Measurements from ENCODE around the gene SYT14.
"Not testable (repeated sequence)": the region's sequence is repeated elsewhere in the genome, so short reads cannot be mapped to it uniquely, and the experiment has no call there.

SYT14 gene

DNA sequence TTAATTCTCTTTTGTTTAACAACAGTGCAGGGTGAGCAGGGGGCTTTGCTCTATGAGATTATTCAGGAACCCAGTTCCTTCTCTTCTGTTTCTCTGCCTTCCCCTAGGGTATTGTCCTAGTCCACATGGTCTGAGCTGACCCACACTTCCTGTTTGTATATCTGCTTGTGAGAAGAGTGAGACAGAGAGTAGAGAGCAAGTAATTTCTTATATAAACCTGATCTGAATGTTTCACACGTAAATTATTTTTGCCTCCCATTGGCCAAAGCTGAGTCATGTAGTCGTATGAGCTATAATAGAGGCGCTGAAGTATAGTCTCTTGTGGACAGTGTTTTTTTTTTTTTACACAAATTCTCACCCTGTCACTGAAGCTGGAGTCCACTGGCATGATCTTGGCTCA lies 160.3 kb downstream of the SYT14 start:
- no peaks in the 10 kb centered on the region for H3K27me3 ChIP-seq (replicated peaks; ENCODE audit: insufficient read depth, low read length)
- TF ChIP-seq EZH2phosphoT487 (IDR thresholded peaks at IDR 0.05; ENCODE audit: low read length) (no peak), EZH2 (optimal IDR thresholded peaks at IDR 0.05; ENCODE audit: low read depth, low read length) (no peak)
- TF ChIP-seq, protein P1, sequence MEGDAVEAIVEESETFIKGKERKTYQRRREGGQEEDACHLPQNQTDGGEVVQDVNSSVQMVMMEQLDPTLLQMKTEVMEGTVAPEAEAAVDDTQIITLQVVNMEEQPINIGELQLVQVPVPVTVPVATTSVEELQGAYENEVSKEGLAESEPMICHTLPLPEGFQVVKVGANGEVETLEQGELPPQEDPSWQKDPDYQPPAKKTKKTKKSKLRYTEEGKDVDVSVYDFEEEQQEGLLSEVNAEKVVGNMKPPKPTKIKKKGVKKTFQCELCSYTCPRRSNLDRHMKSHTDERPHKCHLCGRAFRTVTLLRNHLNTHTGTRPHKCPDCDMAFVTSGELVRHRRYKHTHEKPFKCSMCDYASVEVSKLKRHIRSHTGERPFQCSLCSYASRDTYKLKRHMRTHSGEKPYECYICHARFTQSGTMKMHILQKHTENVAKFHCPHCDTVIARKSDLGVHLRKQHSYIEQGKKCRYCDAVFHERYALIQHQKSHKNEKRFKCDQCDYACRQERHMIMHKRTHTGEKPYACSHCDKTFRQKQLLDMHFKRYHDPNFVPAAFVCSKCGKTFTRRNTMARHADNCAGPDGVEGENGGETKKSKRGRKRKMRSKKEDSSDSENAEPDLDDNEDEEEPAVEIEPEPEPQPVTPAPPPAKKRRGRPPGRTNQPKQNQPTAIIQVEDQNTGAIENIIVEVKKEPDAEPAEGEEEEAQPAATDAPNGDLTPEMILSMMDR (IDR thresholded peaks at IDR 0.05; ENCODE audit: low read length): no peak

DNA sequence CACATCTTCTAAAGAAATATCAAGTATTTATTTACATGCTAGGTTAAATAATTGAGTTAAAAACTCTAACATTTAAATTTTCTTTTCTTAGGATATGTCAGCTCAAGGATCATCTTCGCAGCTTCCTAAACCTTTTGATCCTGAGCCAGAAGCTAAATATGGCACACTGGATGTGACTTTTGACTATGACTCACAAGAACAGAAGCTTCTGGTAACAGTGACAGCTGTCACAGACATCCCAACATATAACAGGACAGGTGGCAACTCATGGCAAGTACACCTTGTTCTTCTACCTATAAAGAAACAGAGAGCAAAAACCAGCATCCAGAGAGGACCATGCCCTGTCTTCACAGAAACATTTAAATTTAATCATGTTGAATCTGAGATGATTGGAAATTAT lies 161.9 kb downstream of the SYT14 start:
- Histone ChIP-seq H3K9me3 (replicated peaks; ENCODE audit: insufficient read depth, low read length) (no peaks in the 10 kb centered on the region), H2AFZ (ENCODE audit: low read length) (peak overlapping the region; percentile 16), H4K20me1 (ENCODE audit: insufficient read depth, low read length) (no peaks in the 10 kb centered on the region), H3K4me1 (ENCODE audit: low read length) (no peaks in the 10 kb centered on the region), H3K27me3 (replicated peaks; ENCODE audit: insufficient read depth, low read length) (no peaks in the 10 kb centered on the region), H3K4me3 (ENCODE audit: low read length) (peak overlapping the region; percentile 38), H3K36me3 (replicated peaks; ENCODE audit: insufficient read depth, low read length) (no peaks in the 10 kb centered on the region), H3K9ac (ENCODE audit: low read length) (peak overlapping the region; percentile 3; the same call in 1 of the 2 replicates), H3F3A (ENCODE audit: insufficient read depth, low read length) (peaks cover 3% of the 10 kb centered on the region; the same call in 1 of the 2 replicates), H3K9me2 (replicated peaks; ENCODE audit: insufficient read depth, low read length) (no peaks in the 10 kb centered on the region), H3K79me2 (ENCODE audit: low read length) (no peaks in the 10 kb centered on the region), H3K27ac (ENCODE audit: low read length) (no peak overlapping the region), H3K4me2 (ENCODE audit: low read depth, low read length) (peak overlapping the region; percentile 55)
- no peak for TF ChIP-seq EZH2 (optimal IDR thresholded peaks at IDR 0.05; ENCODE audit: low read depth, low read length)
- TF ChIP-seq EZH2phosphoT487 (IDR thresholded peaks at IDR 0.05; ENCODE audit: low read length): no peak
- TF ChIP-seq, protein P1 (IDR thresholded peaks at IDR 0.05; ENCODE audit: low read length): no peak
- DNase-seq: peak; percentile 55

More for the DNA sequence above, 160.3 kb downstream of the SYT14 start:
- no peak for DNase-seq
- Histone ChIP-seq H3K4me3 (ENCODE audit: low read length) (no peak overlapping the region), H3F3A (ENCODE audit: insufficient read depth, low read length) (peaks cover 3% of the 10 kb centered on the region; the same call in 1 of the 2 replicates), H3K36me3 (replicated peaks; ENCODE audit: insufficient read depth, low read length) (no peaks in the 10 kb centered on the region), H3K9ac (ENCODE audit: low read length) (no peak overlapping the region), H4K20me1 (ENCODE audit: insufficient read depth, low read length) (no peaks in the 10 kb centered on the region), H3K9me3 (replicated peaks; ENCODE audit: insufficient read depth, low read length) (no peaks in the 10 kb centered on the region), H3K79me2 (ENCODE audit: low read length) (no peaks in the 10 kb centered on the region), H3K4me2 (ENCODE audit: low read depth, low read length) (no peak overlapping the region), H3K4me1 (ENCODE audit: low read length) (no peaks in the 10 kb centered on the region), H2AFZ (ENCODE audit: low read length) (no peak overlapping the region), H3K9me2 (replicated peaks; ENCODE audit: insufficient read depth, low read length) (no peaks in the 10 kb centered on the region), H3K27ac (ENCODE audit: low read length) (no peak overlapping the region)

DNA sequence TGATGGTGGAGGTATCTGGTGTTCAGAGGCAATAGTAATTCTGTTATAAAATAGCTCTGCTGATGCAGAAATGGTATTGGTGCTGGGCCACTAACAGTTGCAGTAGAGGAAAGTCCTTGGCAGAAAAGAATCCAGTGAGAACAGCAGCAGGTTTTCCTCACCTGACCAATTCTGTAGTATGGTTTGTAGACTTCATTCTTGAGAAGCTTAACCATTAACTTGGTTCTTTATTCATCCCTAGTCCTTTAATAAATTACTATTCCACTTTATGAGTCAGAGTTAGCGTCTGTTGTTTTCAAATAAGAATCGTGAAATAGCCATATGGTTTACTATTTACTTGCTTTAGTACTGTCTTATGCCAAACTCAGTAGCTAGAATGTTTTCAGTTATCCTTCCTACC lies 166.1 kb downstream of the SYT14 start:
- Histone ChIP-seq H3K79me2 (ENCODE audit: low read length) (no peaks in the 10 kb centered on the region), H4K20me1 (ENCODE audit: insufficient read depth, low read length) (no peaks in the 10 kb centered on the region), H3K4me2 (ENCODE audit: low read depth, low read length) (no peak overlapping the region), H3K4me1 (ENCODE audit: low read length) (no peaks in the 10 kb centered on the region), H3F3A (ENCODE audit: insufficient read depth, low read length) (peaks cover under 1% of the 10 kb centered on the region; the same call in 1 of the 2 replicates), H2AFZ (ENCODE audit: low read length) (no peak overlapping the region), H3K36me3 (replicated peaks; ENCODE audit: insufficient read depth, low read length) (no peaks in the 10 kb centered on the region), H3K27me3 (replicated peaks; ENCODE audit: insufficient read depth, low read length) (no peaks in the 10 kb centered on the region), H3K9me3 (replicated peaks; ENCODE audit: insufficient read depth, low read length) (no peaks in the 10 kb centered on the region), H3K4me3 (ENCODE audit: low read length) (no peak overlapping the region), H3K9ac (ENCODE audit: low read length) (no peak overlapping the region), H3K9me2 (replicated peaks; ENCODE audit: insufficient read depth, low read length) (no peaks in the 10 kb centered on the region), H3K27ac (ENCODE audit: low read length) (no peak overlapping the region)
- no peak for DNase-seq
- TF ChIP-seq EZH2 (optimal IDR thresholded peaks at IDR 0.05; ENCODE audit: low read depth, low read length) (no peak), EZH2phosphoT487 (IDR thresholded peaks at IDR 0.05; ENCODE audit: low read length) (no peak)
- TF ChIP-seq, protein P1 (IDR thresholded peaks at IDR 0.05; ENCODE audit: low read length): no peak

DNA sequence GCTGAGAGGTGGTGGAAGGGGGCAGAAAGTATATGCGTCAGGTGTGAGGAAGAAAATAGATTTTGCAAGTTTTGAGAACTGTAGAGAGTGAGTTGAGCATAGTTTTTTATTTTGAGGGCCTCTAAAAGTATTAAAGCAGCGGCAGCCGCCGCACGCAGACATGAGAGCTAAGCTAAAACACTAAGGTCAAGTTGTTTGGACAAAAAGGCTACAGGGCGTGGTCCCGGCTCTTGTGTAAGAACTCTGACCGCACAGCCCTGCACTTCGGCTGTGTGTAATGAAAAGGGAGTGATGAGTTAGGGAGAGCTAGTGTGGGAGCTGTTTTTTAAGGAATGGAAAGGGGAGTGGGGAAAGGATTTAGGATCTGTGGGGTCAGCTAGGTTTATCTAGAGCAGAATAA lies 174.9 kb downstream of the SYT14 start:
- not testable (repeated sequence) for H3K4me1 ChIP-seq (ENCODE audit: low read length); H3K79me2 ChIP-seq (ENCODE audit: low read length)

More for the DNA sequence above, 174.9 kb downstream of the SYT14 start:
- H3K4me2 ChIP-seq (ENCODE audit: low read depth, low read length); H3K9ac ChIP-seq (ENCODE audit: low read length); H3K9me3 ChIP-seq (replicated peaks; ENCODE audit: insufficient read depth, low read length); H3K27ac ChIP-seq (ENCODE audit: low read length); H3K4me3 ChIP-seq (ENCODE audit: low read length); H3K27me3 ChIP-seq (replicated peaks; ENCODE audit: insufficient read depth, low read length); DNase-seq; H3K36me3 ChIP-seq (replicated peaks; ENCODE audit: insufficient read depth, low read length); H3F3A ChIP-seq (ENCODE audit: insufficient read depth, low read length); H3K9me2 ChIP-seq (replicated peaks; ENCODE audit: insufficient read depth, low read length); H4K20me1 ChIP-seq (ENCODE audit: insufficient read depth, low read length); H2AFZ ChIP-seq (ENCODE audit: low read length): not testable (repeated sequence)
